KBM-7 (cell line): ENCODE results near the gene SMIM15.
"Not testable (repeated sequence)": the region's sequence is repeated elsewhere in the genome, so short reads cannot be mapped to it uniquely, and the experiment has no call there.

Experiments
- DNase-seq: peaks from one replicate; pipeline ENCODE4 v3.0.0-alpha.2; 2015
- in situ Hi-C: fragments of 300-500 bp; cut with MboI; formaldehyde crosslinking; loops from 2 replicates; pipeline ENCODE4 v1.14.3; 2020; ENCODE audit warnings: low sequenced_read_pairs, low pct_unique_long_range_greater_than_20kb, mixed read lengths

Gene SMIM15, protein sequence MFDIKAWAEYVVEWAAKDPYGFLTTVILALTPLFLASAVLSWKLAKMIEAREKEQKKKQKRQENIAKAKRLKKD

DNA sequence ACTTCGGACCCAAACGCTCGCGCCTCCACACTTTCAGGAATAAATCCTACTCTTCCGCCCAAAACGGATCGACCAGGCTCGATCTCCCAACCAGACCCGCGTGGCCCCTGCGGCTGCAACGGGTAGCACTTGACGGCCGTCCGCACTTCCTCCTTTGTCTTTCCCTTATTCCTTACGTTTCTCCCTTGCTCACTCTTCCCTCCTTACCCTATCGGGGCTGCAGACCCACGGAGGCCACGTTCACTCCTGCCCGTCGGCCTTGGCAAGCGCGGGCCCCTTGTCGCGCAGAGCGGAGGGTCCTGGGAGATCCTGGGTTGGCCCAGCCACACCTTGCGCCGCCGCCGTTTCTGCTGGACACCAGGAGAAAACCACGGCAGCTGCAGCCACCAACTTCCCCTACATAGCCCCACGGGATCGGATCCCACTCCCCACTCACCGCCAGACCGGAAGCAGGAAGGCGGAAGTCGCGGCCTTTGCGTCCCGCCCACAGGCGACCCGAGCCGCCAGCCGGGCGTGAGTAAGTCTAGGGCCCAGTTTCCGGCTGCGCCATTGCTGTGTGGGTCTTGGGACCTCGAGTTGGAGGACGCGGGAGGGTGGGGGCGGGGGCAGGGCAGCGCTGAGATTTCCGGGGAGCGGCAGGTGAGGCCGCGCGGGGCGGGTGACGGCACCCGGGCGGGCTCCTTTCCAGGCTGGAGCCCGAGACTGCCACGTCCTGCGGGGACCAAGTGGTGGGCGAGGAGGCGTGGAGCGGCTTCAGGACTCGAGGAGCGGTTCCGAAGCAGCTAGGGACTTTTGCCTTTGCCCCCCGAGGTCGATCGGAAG is at the start of gene SMIM15:
SMIM15 (minus strand) TSS at position 459 of the 822 bp plus-strand sequence. CDS start 2,297 bp downstream, outside the sequence.
- in situ Hi-C loops, result no loop called here

DNA sequence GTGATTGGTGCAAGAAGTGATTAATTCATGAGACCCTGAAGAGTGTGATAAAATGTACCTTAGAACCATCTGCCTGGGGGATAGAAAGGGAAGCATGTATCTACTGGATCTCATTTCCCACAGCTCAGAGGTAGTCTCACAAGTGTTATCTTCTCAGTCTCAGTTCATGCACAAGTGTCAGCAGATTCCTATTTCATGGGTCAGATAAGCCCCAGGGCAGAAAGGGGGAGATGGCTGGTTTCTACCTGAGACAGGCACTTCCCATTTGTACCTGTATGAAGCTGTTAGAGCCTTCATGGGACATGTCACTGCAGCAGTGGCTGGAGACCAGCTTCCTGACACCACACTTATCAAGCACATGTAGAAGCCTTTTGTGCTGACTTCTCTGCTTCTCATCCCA is 45.6 kb upstream of the SMIM15 start:
- no peak for DNase-seq
- in situ Hi-C loops, result no loop called here

More for the DNA sequence above, at the start of gene SMIM15:
- DNase-seq, result no peak

GRCh38 chr5:61205013-61205412 is 42.7 kb upstream of the SMIM15 start:
- in situ Hi-C loops, result no loop called here
- DNase-seq, result no peak

- DNase-seq, result no peak
- in situ Hi-C loops, result no loop called here
Measured at GRCh38 chr5:61202213-61202612, 39.9 kb upstream of the SMIM15 start.

DNA sequence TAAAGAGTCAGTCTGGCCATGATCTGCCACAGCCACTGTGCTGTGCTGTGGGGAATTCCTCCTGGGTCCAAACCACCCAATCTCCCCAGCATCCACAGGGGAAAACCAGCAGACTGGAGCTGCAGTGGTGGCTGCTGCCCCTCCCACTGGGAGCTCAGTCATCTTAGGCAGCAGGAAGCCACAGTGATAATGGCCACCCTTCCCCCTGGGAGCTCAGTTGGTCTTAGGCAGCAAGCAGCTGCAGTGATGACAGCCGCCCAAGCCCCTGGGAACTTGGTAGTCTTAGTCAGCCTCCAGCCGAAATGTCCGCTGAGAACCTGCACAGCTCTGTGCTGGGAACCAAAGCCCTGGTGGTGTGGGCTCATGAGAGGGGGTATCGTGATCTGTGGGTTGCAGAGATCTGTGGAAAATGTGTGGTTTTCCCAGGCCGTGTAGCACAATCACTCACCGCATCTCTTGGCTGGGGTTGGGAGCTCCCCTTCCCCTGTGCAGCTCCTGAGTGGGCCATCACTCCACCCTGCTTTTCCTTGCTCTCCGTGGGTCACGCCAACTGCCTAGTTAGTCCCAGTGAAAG is 38.4 kb upstream of the SMIM15 start:
- in situ Hi-C loops, result no loop called here
- DNase-seq, result no peak

- no peak for DNase-seq
- in situ Hi-C loops, result no loop called here
Measured at GRCh38 chr5:61198606-61199005, 36.3 kb upstream of the SMIM15 start.

- DNase-seq, in situ Hi-C loops: not testable (repeated sequence)
Measured at GRCh38 chr5:61187826-61188225, 25.6 kb upstream of the SMIM15 start.

DNA sequence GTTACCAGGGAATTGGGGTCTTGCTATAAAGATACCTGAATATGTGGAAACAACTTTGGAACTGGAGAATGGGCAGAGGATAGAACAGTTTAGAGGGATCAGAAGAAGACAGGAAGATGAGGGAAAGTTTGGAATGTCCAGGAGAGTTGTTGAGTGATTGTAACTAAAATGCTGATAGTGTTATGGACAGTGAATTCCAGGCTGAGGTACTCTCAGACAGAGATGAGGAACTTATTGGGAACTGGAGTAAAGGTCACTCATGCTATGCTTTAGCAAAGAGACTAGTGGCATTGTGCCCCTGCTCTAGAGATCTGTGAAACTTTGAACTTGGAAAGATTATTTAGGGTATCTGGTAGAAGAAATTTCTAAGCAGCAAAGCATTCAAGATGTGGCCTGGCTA is 25.1 kb upstream of the SMIM15 start:
- in situ Hi-C loops, DNase-seq: not testable (repeated sequence)

GRCh38 chr5:61186634-61187033 is 24.4 kb upstream of the SMIM15 start:
- in situ Hi-C loops, result no loop called here
- peak; percentile 8 for DNase-seq

- no peak for DNase-seq
- in situ Hi-C loops, result no loop called here
Measured at GRCh38 chr5:61184708-61185107, 22.4 kb upstream of the SMIM15 start.

GRCh38 chr5:61183538-61183937 is 21.3 kb upstream of the SMIM15 start:
- DNase-seq, result no peak
- in situ Hi-C loops, result no loop called here

- peak; percentile 18 for DNase-seq
- in situ Hi-C loops, result no loop called here
Measured at GRCh38 chr5:61182449-61182848, 20.2 kb upstream of the SMIM15 start.

DNA sequence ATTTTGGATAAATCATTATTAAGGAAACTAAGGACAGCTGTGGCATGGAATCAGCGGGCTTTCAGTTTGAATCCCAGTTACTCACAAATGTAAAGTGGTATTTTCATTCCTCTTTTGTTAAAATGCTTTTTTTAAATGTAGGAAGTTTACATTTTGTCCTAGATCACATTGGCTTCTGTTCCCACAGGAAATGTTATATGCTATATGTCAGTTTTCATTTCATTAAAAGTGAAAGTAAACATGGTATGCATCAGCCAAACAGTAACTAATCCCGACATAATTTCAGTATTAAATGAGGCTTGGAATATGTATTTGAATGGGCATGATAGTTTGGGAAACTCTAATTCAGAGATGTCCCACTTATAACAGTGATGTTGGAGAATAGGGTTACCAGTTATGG is 18.6 kb upstream of the SMIM15 start:
- DNase-seq, result no peak
- in situ Hi-C loops, result no loop called here

DNA sequence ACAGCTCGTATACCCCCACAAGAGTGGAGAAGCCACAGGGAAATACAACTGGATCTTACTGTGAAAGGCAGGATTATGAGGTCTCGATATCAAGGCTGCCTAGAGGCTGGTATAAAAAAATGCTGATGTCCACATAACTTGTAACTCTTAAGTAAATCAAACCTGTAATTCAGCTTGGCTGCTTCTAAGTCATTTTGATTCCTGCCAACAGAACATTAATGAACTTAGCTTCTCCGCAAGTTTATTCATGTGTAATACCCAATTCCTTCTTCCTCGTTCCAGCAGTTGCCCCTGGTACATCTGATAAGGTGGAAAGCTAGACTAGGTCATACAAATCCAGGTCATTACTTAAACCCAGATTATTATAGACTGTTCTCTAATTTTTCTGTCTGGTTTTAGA is 16.4 kb upstream of the SMIM15 start:
- DNase-seq, result no peak

GRCh38 chr5:61177716-61178115 is 15.4 kb upstream of the SMIM15 start:
- in situ Hi-C loops, result no loop called here
- DNase-seq, result no peak

More for the DNA sequence above, 16.4 kb upstream of the SMIM15 start:
- in situ Hi-C loops, result no loop called here

DNA sequence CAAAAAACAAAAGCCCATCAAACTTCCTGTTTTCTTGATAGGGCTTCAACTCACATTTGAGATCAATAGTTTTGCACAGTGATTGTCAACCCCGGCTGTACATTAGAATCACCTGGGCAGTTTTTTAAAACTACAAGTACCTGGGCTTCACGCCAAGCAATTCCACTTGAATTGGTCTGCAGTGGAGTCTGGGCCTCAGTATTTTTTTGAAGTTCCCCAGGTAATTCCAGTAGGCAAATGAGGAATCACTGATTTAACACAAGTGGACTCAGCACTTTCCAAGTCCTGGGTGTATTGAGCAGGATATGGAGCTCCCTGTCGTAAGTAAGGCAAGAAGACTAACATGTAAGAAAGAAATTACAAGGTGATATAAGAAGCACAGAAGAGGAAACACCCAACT is 14.8 kb upstream of the SMIM15 start:
- in situ Hi-C loops, result no loop called here
- DNase-seq, result no peak

DNA sequence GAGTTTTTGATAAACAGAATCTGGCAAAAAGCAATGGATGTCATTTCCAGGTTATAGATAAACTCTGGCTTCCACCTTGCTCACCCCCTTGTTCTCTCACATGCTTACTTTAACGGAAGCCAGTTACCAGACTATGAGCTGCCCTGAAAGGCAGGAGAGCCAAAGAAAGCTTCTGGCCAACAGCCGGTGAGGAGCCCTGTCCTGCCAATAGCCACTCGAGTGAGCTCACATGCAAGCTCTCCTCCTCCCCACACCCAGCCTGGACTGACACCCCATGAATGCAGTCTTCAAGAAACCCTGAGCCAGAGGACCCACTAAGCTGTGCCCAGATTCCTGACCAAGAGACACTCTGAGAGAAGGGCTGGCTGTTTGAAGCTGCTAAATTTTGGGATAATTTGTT is 14.4 kb upstream of the SMIM15 start:
- DNase-seq, result no peak
- in situ Hi-C loops, result no loop called here

DNA sequence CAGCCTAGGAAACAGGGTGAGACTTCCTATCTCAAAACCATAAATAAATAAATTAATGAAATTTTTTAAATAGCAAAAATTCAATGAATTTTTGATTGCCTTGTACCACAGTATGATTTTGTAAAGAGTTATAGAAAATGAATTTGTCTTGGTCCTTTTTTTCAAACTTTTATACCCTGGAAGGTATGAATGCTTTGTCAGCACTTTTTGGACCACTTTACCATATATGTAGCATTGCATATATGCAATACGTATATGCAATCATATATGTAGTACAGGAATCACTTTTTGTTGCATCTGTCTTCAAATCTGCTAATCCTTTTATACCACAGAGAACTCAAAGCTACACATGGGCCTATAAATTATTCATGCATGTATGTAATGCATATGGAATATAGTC is 9.2 kb upstream of the SMIM15 start:
- in situ Hi-C loops, result no loop called here
- DNase-seq, result no peak

DNA sequence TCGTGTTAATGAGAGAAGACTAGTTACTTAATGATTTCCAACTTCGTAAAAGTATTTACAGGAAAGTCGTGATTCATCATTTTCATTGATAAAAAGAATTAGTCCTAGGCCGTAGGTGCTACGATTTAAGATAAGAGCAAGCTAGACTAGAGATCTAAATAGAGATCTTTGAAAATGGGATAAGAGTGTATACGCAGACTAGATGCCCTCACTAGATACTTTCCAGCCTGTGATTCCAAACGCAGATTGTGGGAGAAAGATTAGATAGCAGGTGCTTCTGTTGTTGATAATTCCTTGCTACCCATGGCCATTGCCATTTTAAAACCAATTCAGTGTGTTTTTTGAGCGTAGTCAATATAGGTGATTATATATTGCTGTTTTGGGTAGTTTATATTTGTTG is 6.7 kb upstream of the SMIM15 start:
- no peak for DNase-seq
- in situ Hi-C loops, result no loop called here

- in situ Hi-C loops, result no loop called here
- peak; percentile 42 for DNase-seq
Measured at GRCh38 chr5:61167382-61167781, 5.1 kb upstream of the SMIM15 start.

GRCh38 chr5:61163905-61164304 is 1.6 kb upstream of the SMIM15 start:
- in situ Hi-C loops, result no loop called here
- no peak for DNase-seq
